NCI-H1930 (cell line): ENCODE results near the gene SNX18.
"Not testable (repeated sequence)": the region's sequence is repeated elsewhere in the genome, so short reads cannot be mapped to it uniquely, and the experiment has no call there.

Experiments used
- DNase-seq, 2 experiments: peaks; one replicate each; lab custom pipeline; 2025; lab: John Stamatoyannopoulos, UW

SNX18 gene

GRCh38 chr5:54517512-54518145 lies at the start of gene SNX18:
TSS of gene SNX18 (plus strand) at chr5:54517759. CDS start at chr5:54517953, 194 bp downstream.
- peak; percentile 61 to 84 for DNase-seq

GRCh38 chr5:54469622-54470021 lies 47.9 kb upstream of the SNX18 start:
- no peak for DNase-seq

- DNase-seq = no peak
These were observed 47.4 kb upstream of the SNX18 start for GRCh38 chr5:54470128-54470527.

- no peak for DNase-seq
These were observed 46.9 kb upstream of the SNX18 start for GRCh38 chr5:54470677-54471076.

- DNase-seq = no peak
These were observed 46.2 kb upstream of the SNX18 start for GRCh38 chr5:54471398-54471797.

- DNase-seq = no peak
These were observed 40.9 kb upstream of the SNX18 start for GRCh38 chr5:54476682-54477081.

GRCh38 chr5:54477941-54478478 lies 39.5 kb upstream of the SNX18 start:
- DNase-seq = no peak

- no peak for DNase-seq
These were observed 37.3 kb upstream of the SNX18 start for GRCh38 chr5:54480296-54480695.

- no peak for DNase-seq
These were observed 33.2 kb upstream of the SNX18 start for GRCh38 chr5:54484219-54484894.

GRCh38 chr5:54485659-54486058 lies 31.9 kb upstream of the SNX18 start:
- not testable (repeated sequence) for DNase-seq

- DNase-seq = not testable (repeated sequence)
These were observed 27.9 kb upstream of the SNX18 start for GRCh38 chr5:54489648-54489979.

GRCh38 chr5:54491326-54491725 lies 26.2 kb upstream of the SNX18 start:
- DNase-seq = no peak

GRCh38 chr5:54492178-54492577 lies 25.4 kb upstream of the SNX18 start:
- DNase-seq = no peak

- no peak for DNase-seq
These were observed 22.5 kb upstream of the SNX18 start for GRCh38 chr5:54495027-54495426.

GRCh38 chr5:54514291-54514690 lies 3.3 kb upstream of the SNX18 start:
- no peak for DNase-seq

GRCh38 chr5:54514841-54515432 lies 2.6 kb upstream of the SNX18 start:
- no peak for DNase-seq

GRCh38 chr5:54515634-54516033 lies 1.9 kb upstream of the SNX18 start:
- no peak for DNase-seq

- DNase-seq = no peak
These were observed 1.4 kb upstream of the SNX18 start for GRCh38 chr5:54516051-54516655.

- DNase-seq = no peak
These were observed 416 bp upstream of the SNX18 start for GRCh38 chr5:54517174-54517511.

- peak in 1 of 2 experiments; percentile 12 for DNase-seq
These were observed 723 bp downstream of the SNX18 start for GRCh38 chr5:54518146-54518817.

GRCh38 chr5:54518818-54519508 lies 1.4 kb downstream of the SNX18 start:
- DNase-seq = no peak

- DNase-seq = no peak
These were observed 1.9 kb downstream of the SNX18 start for GRCh38 chr5:54519509-54519876.
